GM21619 (cell line): Measurements from ENCODE around the gene KCNG1.

Experiments
- ATAC-seq: cut with Tn5 transposase; IDR thresholded peaks from one replicate; pipeline ENCODE4 v1.9.1; 2021; ENCODE audit not compliant: unreplicated experiment

Gene KCNG1

GRCh38 chr20:50957276-50957675, 65.6 kb downstream of the KCNG1 start:
- no peak for ATAC-seq

GRCh38 chr20:50953821-50954220, 69.1 kb downstream of the KCNG1 start:
- ATAC-seq: no peak
